Activated CD4-positive, alpha-beta T cell treated with anti-CD3 and anti-CD28 coated beads for 36 hours (primary cell): ENCODE data around the gene MEX3D. TPM values are rescaled to one million over a fixed set of nuclear protein-coding genes. Genes with fewer than 3 reads are reported as not detected.
A peak's percentile ranks its signal among the peaks of the same experiment; 100 is the strongest.

Experiments used
- ATAC-seq: fragments of 200-7000 bp; cut with Tn5 transposase; one replicate; pipeline ENCODE4 v1.10.0; 2021; ENCODE audit warnings: mild to moderate bottlenecking, moderate library complexity
- CTCF ChIA-PET: fragments of 350-600 bp; sonication (Branson Sonifier 250); formaldehyde crosslinking; loops from one replicate; lab custom pipeline; 2021; ENCODE audit warnings: antibody characterized with exemption; lab: Charles Lee
- POLR2A ChIA-PET: fragments of 350-600 bp; sonication (Branson Sonifier 250); formaldehyde crosslinking; loops from one replicate; lab custom pipeline; 2021; ENCODE audit warnings: antibody characterized with exemption, inconsistent platforms; lab: Charles Lee
- DNase-seq: peaks from one replicate; pipeline ENCODE4 v3.0.0-alpha.2; 2020
- H3K27ac Mint-ChIP-seq: one replicate; pipeline ENCODE4 v1.8.0; 2021; ENCODE audit warnings: mixed read lengths
- H3K27me3 Mint-ChIP-seq: one replicate; pipeline ENCODE4 v1.8.0; 2021; ENCODE audit warnings: mixed read lengths
- H3K36me3 Mint-ChIP-seq: one replicate; pipeline ENCODE4 v1.8.0; 2021; ENCODE audit warnings: low read depth, mixed read lengths
- H3K4me1 Mint-ChIP-seq: one replicate; pipeline ENCODE4 v1.8.0; 2021; ENCODE audit warnings: mixed read lengths
- H3K4me3 Mint-ChIP-seq: one replicate; pipeline ENCODE4 v1.8.0; 2021; ENCODE audit warnings: mild to moderate bottlenecking, moderate library complexity, mixed read lengths
- H3K9me3 Mint-ChIP-seq: one replicate; pipeline ENCODE4 v1.8.0; 2021; ENCODE audit warnings: low read depth, mixed read lengths
- intact Hi-C, 2 experiments: fragments of 100-400 bp; cut with DNase I in 1 of 2; cut with micrococcal nuclease in 1 of 2; formaldehyde crosslinking; loops; one replicate each; pipeline versions ENCODE4 v1.14.2 to v1.15.1; 2022 to 2024; cut with DNase I, micrococcal nuclease
- total RNA-seq, 2 experiments: library from RNA; stranded (reverse); gene quantifications; one replicate each; pipeline ENCODE4 v1.2.3, GENCODE V29; 2021

Gene MEX3D
- total RNA-seq, 2 experiments from 2014 or later: 6.2 to 6.7 TPM

- no peaks in the 10 kb centered on the region for H3K27me3 Mint-ChIP-seq
- peak within 1 kb of the TSS; percentile 94 for H3K4me3 Mint-ChIP-seq
- peaks cover 20% of the 10 kb centered on the region for H3K4me1 Mint-ChIP-seq
- intact Hi-C loops: loop anchor here (1.0 to 5.0 kb wide), 14 partner anchors 12 to 643 kb away; partner anchors contain the start of genes TCF3 (in 2 of the 2), UQCR11 (in 2 of the 2), ATP8B3 (in 1 of the 2) and C19orf25 (in 1 of the 2)
- H3K27ac Mint-ChIP-seq: peak within 1 kb of the TSS; percentile 93
- ChIA-PET CTCF (interaction anchor here (0.5 to 1.4 kb wide), 5 partner anchors 9 to 115 kb away, joined by 3 to 7 read pairs (median 3); no protein-coding TSS in a partner anchor), POLR2A (interaction anchor here (0.6 to 1.8 kb wide), 6 partner anchors 11 to 506 kb away, joined by 3 to 10 read pairs (median 4); partner anchors contain the start of gene UQCR11)
- DNase-seq: peak; percentile 93
- peaks cover 30% of the 10 kb centered on the region for H3K36me3 Mint-ChIP-seq
- no peaks in the 10 kb centered on the region for H3K9me3 Mint-ChIP-seq
- ATAC-seq: peak; percentile 85
Measured at GRCh38 chr19:1592755-1593500, 24.8 kb upstream of the MEX3D start, which contains the start of gene MBD3. Gene MBD3 (minus strand): TSS chr19:1592865. CDS start chr19:1592631, 234 bp downstream.

GRCh38 chr19:1592024-1592754 is 24.1 kb upstream of the MEX3D start:
- CTCF ChIA-PET: interaction anchor here (0.5 to 1.4 kb wide), 3 partner anchors 14 to 85 kb away, joined by 3 to 4 read pairs (median 3); no protein-coding TSS in a partner anchor
- peak; percentile 92 for DNase-seq
- no peaks in the 10 kb centered on the region for H3K27me3 Mint-ChIP-seq
- peaks cover 22% of the 10 kb centered on the region for H3K4me1 Mint-ChIP-seq
- intact Hi-C loops: loop anchor here (1.0 to 5.0 kb wide), 14 partner anchors 13 to 644 kb away; partner anchors contain the start of genes TCF3 (in 2 of the 2), UQCR11 (in 2 of the 2), ATP8B3 (in 1 of the 2) and C19orf25 (in 1 of the 2)
- peak overlapping the region; percentile 93 for H3K27ac Mint-ChIP-seq
- H3K4me3 Mint-ChIP-seq: peak overlapping the region; percentile 94
- peak; percentile 86 for ATAC-seq
- POLR2A ChIA-PET: interaction anchor here (0.6 to 1.8 kb wide), 6 partner anchors 11 to 60 kb away, joined by 3 to 10 read pairs (median 4); partner anchors contain the start of gene UQCR11
- no peaks in the 10 kb centered on the region for H3K9me3 Mint-ChIP-seq
- peaks cover 29% of the 10 kb centered on the region for H3K36me3 Mint-ChIP-seq

- DNase-seq (no peak), ATAC-seq (no peak)
- Mint-ChIP-seq H3K4me1 (peaks cover 22% of the 10 kb centered on the region), H3K4me3 (peak overlapping the region; percentile 94), H3K27ac (peak overlapping the region; percentile 93), H3K9me3 (no peaks in the 10 kb centered on the region), H3K36me3 (peaks cover 29% of the 10 kb centered on the region), H3K27me3 (no peaks in the 10 kb centered on the region)
- intact Hi-C loops: loop anchor here (1.0 to 5.0 kb wide), 14 partner anchors 14 to 645 kb away; partner anchors contain the start of genes TCF3 (in 2 of the 2), UQCR11 (in 2 of the 2), ATP8B3 (in 1 of the 2) and C19orf25 (in 1 of the 2)
- ChIA-PET POLR2A (interaction anchor here (0.6 to 1.6 kb wide), 4 partner anchors 17 to 90 kb away, joined by 3 to 7 read pairs (median 4); no protein-coding TSS in a partner anchor), CTCF (interaction anchor here (1.2 to 1.4 kb wide), 2 partner anchors 9 to 45 kb away, joined by 3 to 7 read pairs; no protein-coding TSS in a partner anchor)
Measured at GRCh38 chr19:1591421-1592023, 23.4 kb upstream of the MEX3D start.

GRCh38 chr19:1590641-1591397 is 22.7 kb upstream of the MEX3D start:
- peak overlapping the region; percentile 93 for H3K27ac Mint-ChIP-seq
- H3K27me3 Mint-ChIP-seq: no peaks in the 10 kb centered on the region
- ChIA-PET POLR2A (interaction anchor here (0.6 to 1.6 kb wide), 4 partner anchors 16 to 91 kb away, joined by 3 to 7 read pairs (median 4); no protein-coding TSS in a partner anchor), CTCF (interaction anchor here (0.5 to 1.4 kb wide), 6 partner anchors 9 to 1060 kb away, joined by 3 to 7 read pairs (median 4); no protein-coding TSS in a partner anchor)
- H3K36me3 Mint-ChIP-seq: peaks cover 30% of the 10 kb centered on the region
- ATAC-seq: peak; percentile 35
- H3K4me1 Mint-ChIP-seq: peaks cover 22% of the 10 kb centered on the region
- intact Hi-C loops: loop anchor here (5.0 kb wide), 2 partner anchors 61 to 271 kb away; partner anchors contain the start of genes KLF16 (in 1 of the 2) and TCF3 (in 1 of the 2)
- peak overlapping the region; percentile 94 for H3K4me3 Mint-ChIP-seq
- H3K9me3 Mint-ChIP-seq: no peaks in the 10 kb centered on the region
- peak; percentile 65 for DNase-seq

- no peak for DNase-seq
- no peaks in the 10 kb centered on the region for H3K27me3 Mint-ChIP-seq
Measured at GRCh38 chr19:1587872-1588271, 19.7 kb upstream of the MEX3D start.

GRCh38 chr19:1585243-1585580 is 17.1 kb upstream of the MEX3D start:
- no peak for ATAC-seq
- POLR2A ChIA-PET: no interaction called here

More at GRCh38 chr19:1587872-1588271, 19.7 kb upstream of the MEX3D start:
- ChIA-PET POLR2A (no interaction called here), CTCF (no interaction called here)
- no peak for ATAC-seq
- Mint-ChIP-seq H3K4me1 (peaks cover 18% of the 10 kb centered on the region), H3K9me3 (no peaks in the 10 kb centered on the region), H3K4me3 (no peak overlapping the region), H3K27ac (peak overlapping the region; percentile 19), H3K36me3 (peaks cover 43% of the 10 kb centered on the region)
- intact Hi-C loops: no loop called here

GRCh38 chr19:1584500-1585242 is 16.5 kb upstream of the MEX3D start:
- no peak for ATAC-seq
- DNase-seq: no peak
- Mint-ChIP-seq H3K4me1 (peaks cover 4% of the 10 kb centered on the region), H3K9me3 (no peaks in the 10 kb centered on the region), H3K4me3 (no peak overlapping the region), H3K36me3 (peaks cover 37% of the 10 kb centered on the region), H3K27ac (no peak overlapping the region), H3K27me3 (no peaks in the 10 kb centered on the region)
- POLR2A ChIA-PET: interaction anchor here (0.6 kb wide), 1 partner anchor 62 kb away, joined by 3 read pairs; no protein-coding TSS in a partner anchor
- intact Hi-C loops: no loop called here
- CTCF ChIA-PET: no interaction called here

More at GRCh38 chr19:1585243-1585580, 17.1 kb upstream of the MEX3D start:
- H3K4me1 Mint-ChIP-seq: peaks cover 7% of the 10 kb centered on the region
- no peaks in the 10 kb centered on the region for H3K9me3 Mint-ChIP-seq
- CTCF ChIA-PET: no interaction called here
- intact Hi-C loops: no loop called here
- H3K36me3 Mint-ChIP-seq: peaks cover 38% of the 10 kb centered on the region
- no peak overlapping the region for H3K27ac Mint-ChIP-seq
- H3K4me3 Mint-ChIP-seq: no peak overlapping the region
- H3K27me3 Mint-ChIP-seq: no peaks in the 10 kb centered on the region
- DNase-seq: no peak

- Mint-ChIP-seq H3K4me1 (peaks cover under 1% of the 10 kb centered on the region), H3K4me3 (no peak overlapping the region), H3K9me3 (no peaks in the 10 kb centered on the region), H3K27me3 (no peaks in the 10 kb centered on the region), H3K27ac (no peak overlapping the region), H3K36me3 (peaks cover 32% of the 10 kb centered on the region)
- intact Hi-C loops: no loop called here
- POLR2A ChIA-PET: no interaction called here
- CTCF ChIA-PET: interaction anchor here (1.4 kb wide), 1 partner anchor 8 kb away, joined by 3 read pairs; no protein-coding TSS in a partner anchor
- no peak for DNase-seq
- no peak for ATAC-seq
Measured at GRCh38 chr19:1582201-1582600, 14.1 kb upstream of the MEX3D start.

GRCh38 chr19:1580957-1581356 is 12.8 kb upstream of the MEX3D start:
- POLR2A ChIA-PET: no interaction called here
- Mint-ChIP-seq H3K27me3 (no peaks in the 10 kb centered on the region), H3K27ac (no peak overlapping the region), H3K4me3 (no peak overlapping the region), H3K9me3 (no peaks in the 10 kb centered on the region), H3K4me1 (no peaks in the 10 kb centered on the region), H3K36me3 (peaks cover 29% of the 10 kb centered on the region)
- no peak for ATAC-seq
- intact Hi-C loops: no loop called here
- DNase-seq: no peak
- CTCF ChIA-PET: no interaction called here
